Measurements from ENCODE around the gene YWHAE. TPM values are rescaled to one million over a fixed set of nuclear protein-coding genes. Genes with fewer than 3 reads are reported as not detected.

Gene YWHAE
- total RNA-seq, 4 donors from 2014 or later, result 505 to 758 (median 567) TPM

DNA sequence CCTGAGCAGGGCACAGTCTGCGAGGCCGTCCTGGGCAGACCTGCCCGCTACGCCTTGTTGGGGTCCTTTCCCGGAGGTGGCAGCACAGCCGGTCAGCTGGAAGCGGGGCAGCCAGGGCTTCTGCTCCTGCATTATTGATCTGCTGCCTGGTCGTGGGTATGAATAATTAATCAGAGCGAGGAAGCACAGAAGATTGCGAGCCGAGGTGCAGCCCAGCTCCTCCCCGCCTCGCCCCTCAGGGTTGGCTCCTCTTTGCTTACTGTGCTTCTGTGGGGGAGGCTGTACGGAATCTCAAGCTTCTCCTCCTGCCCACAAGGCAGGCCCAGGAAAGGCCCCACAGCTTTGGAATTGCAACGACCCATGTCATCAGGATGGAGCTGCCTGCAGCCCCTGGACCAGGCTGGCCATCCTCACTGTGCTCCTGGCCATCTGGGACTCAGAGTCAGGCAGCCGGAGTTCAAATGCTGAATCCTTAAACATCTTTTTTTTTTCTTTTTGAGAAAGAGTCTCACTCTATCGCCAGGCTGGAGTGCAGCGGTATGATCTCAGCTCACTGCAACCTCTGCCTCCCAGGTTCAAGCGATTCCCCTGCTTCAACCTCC, 95.0 kb downstream of the YWHAE start:
- TF ChIP-seq POLR2A (IDR thresholded peaks at IDR 0.05) (no peak), CTCF (IDR thresholded peaks at IDR 0.05) (no peak)
- H3K27me3 ChIP-seq, result peaks cover 0 to 75% (median 0%) of the 10 kb centered on the region in 4 donors
- H3K36me3 ChIP-seq, result no peaks in the 10 kb centered on the region
- no peak overlapping the region for H3K27ac ChIP-seq
- DNase-seq, result no peak
- intact Hi-C loops (cut with DNase I), result no loop called here
- H3K4me3 ChIP-seq, result no peak overlapping the region
- 79 to 93% methylated on average over 7 to 11 of the region's 19 CpGs for WGBS, 2 donors
- H3K9me3 ChIP-seq, result no peaks in the 10 kb centered on the region
- H3K4me1 ChIP-seq, result no peaks in the 10 kb centered on the region

DNA sequence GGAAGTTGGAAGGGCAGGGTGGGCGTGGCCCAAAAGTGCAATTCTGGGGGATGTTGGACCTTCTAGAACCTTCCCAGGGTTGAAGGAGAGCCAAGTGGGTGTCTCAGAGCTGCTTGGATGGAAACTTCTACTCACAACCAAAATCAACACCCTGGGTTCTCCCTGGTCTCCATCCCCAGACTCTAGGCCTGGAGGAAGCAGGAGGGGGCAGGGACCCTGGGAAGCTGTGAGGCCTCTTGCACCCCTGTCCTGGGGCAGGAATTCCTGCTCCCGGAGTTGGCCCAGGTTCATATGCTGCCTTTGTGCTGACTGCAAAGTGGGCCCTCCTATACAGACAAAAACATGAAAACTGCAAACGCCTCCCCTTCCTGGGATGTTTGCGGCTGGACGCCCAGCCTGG, 95.5 kb downstream of the YWHAE start:
- 62 to 67% methylated on average over 1 of the region's 5 CpGs for WGBS, 2 donors
- Histone ChIP-seq H3K27me3 (peaks cover 0 to 80% (median 0%) of the 10 kb centered on the region in 4 donors), H3K4me3 (no peak overlapping the region), H3K9me3 (no peaks in the 10 kb centered on the region), H3K4me1 (no peaks in the 10 kb centered on the region), H3K27ac (no peak overlapping the region), H3K36me3 (no peaks in the 10 kb centered on the region)
- intact Hi-C loops (cut with DNase I), result no loop called here
- DNase-seq, result no peak
- no peak for TF ChIP-seq POLR2A (IDR thresholded peaks at IDR 0.05)

DNA sequence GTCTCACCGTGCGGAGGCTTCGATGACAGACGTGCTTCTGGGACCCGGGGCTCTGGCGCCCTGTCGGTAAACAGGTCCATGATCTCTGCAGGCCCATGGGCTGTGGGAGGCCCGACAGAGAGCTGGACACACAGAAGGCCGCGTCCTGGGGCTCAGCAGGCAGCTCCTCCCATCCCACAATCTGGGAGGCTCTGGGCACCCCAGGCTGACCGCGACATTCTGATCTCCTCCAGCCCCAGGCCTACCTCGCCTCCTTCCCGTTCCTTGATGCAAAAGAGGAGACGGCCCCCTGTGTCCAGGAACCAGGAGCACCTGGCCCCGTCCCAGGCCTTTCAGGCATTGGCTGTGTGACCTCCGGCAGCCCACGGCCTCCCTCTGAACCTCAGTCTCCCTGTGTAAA, 97.3 kb downstream of the YWHAE start:
- intact Hi-C loops (cut with DNase I), result no loop called here
- peaks cover 0 to 97% (median 5%) of the 10 kb centered on the region in 4 donors for H3K27me3 ChIP-seq
- DNase-seq, result no peak
- no peak overlapping the region for H3K27ac ChIP-seq
- H3K4me1 ChIP-seq, result peaks cover 0 to 9% (median 5%) of the 10 kb centered on the region in 3 donors
- WGBS, 2 donors, result 86 to 92% methylated on average over 7 to 11 of the region's 18 CpGs
- H3K4me3 ChIP-seq, result no peak overlapping the region
- no peaks in the 10 kb centered on the region for H3K36me3 ChIP-seq
- H3K9me3 ChIP-seq, result no peaks in the 10 kb centered on the region
- TF ChIP-seq CTCF (IDR thresholded peaks at IDR 0.05), result no peak
- no peak for TF ChIP-seq POLR2A (IDR thresholded peaks at IDR 0.05)

DNA sequence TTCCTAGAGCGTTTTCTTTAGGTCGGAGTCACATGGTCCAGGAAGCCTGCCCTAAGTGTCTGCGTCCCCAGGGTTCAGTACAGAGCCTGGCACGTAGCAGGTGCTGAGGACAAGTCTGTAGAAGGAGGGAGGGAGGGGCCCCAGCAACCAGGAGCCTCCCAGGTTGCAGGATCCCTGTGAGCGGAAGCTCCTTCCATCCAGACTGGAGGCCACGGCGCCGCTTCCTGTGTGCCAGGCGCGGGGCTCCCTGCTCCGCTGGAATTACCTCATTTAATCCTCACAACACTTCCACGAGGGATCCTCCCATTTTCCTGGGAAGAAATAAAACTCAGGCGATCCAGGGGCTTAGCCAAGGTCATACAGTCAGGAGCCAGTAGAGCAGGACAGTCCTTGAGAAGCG, 98.5 kb downstream of the YWHAE start:
- Histone ChIP-seq H3K4me3 (no peak overlapping the region), H3K4me1 (peaks cover 0 to 9% (median 5%) of the 10 kb centered on the region in 3 donors), H3K36me3 (no peaks in the 10 kb centered on the region), H3K9me3 (no peaks in the 10 kb centered on the region), H3K27me3 (peaks cover 0 to 97% (median 5%) of the 10 kb centered on the region in 4 donors), H3K27ac (no peak overlapping the region)
- TF ChIP-seq CTCF (IDR thresholded peaks at IDR 0.05) (no peak), POLR2A (IDR thresholded peaks at IDR 0.05) (no peak)
- intact Hi-C loops (cut with DNase I), result no loop called here
- WGBS, 2 donors, result no CpG with 5 or more reads among the region's 14 CpGs
- no peak for DNase-seq

GRCh38 chr17:1300371-1300905, 99.6 kb downstream of the YWHAE start:
- H3K27ac ChIP-seq, result no peak overlapping the region
- H3K36me3 ChIP-seq, result no peaks in the 10 kb centered on the region
- TF ChIP-seq POLR2A (IDR thresholded peaks at IDR 0.05), result no peak
- no peak for DNase-seq
- H3K4me1 ChIP-seq, result peaks cover 0 to 9% (median 5%) of the 10 kb centered on the region in 3 donors
- intact Hi-C loops (cut with DNase I), result no loop called here
- H3K27me3 ChIP-seq, result peaks cover 0 to 88% (median 5%) of the 10 kb centered on the region in 4 donors
- 40 to 80% methylated on average over 1 to 9 of the region's 17 CpGs for WGBS, 2 donors
- H3K9me3 ChIP-seq, result no peaks in the 10 kb centered on the region
- no peak overlapping the region for H3K4me3 ChIP-seq

DNA sequence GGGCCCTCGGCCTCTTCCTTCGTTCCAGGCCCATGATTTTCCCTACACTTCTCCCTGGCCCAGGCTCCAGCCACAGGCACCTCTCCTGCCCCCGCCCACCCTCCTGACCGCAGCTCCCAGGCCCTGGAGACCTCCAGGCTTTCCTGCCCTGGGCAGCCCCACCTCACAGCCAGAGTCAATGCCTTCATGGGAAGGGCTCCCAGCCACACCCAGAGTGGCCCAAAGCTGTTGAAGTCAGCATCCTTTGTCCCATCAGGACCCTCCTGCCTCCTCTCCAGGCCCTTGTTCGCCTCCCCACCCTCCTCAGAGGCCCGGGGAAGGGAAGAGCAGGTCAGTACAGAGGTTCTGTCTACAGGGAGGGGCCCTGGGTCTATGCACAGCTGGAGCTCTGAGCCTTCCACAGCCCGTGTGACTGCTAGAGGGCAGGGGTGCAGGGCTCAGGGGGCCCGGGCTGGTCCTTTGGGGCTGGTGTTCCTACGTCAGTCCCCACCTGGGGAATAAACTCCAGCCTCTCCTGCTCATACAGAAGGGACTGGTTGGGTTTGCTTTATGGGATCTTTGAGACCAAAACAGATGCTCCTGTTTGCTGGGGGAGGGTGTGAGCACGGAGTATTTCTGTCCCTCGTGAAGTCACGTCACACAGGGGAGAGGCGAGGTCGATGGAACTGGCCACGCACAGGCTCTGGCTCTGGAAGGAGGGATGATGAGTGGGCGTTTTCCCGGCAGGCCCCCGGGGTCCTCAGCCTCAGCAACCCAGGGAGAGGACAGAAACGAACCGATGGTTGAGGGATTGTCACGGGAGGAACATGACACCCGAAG, 100.3 kb downstream of the YWHAE start:
- H3K27me3 ChIP-seq, result peaks cover 0 to 81% (median 5%) of the 10 kb centered on the region in 4 donors

More for the DNA sequence above, 100.3 kb downstream of the YWHAE start:
- WGBS, 2 donors, result 68 to 83% methylated on average over 10 to 17 of the region's 22 CpGs
- H3K4me3 ChIP-seq, result no peak overlapping the region
- H3K4me1 ChIP-seq, result peaks cover 0 to 9% (median 5%) of the 10 kb centered on the region in 3 donors
- no peak for TF ChIP-seq POLR2A (IDR thresholded peaks at IDR 0.05)
- TF ChIP-seq CTCF (IDR thresholded peaks at IDR 0.05), result no peak
- no peaks in the 10 kb centered on the region for H3K9me3 ChIP-seq
- DNase-seq, result no peak
- no peaks in the 10 kb centered on the region for H3K36me3 ChIP-seq
- intact Hi-C loops (cut with DNase I), result no loop called here
- no peak overlapping the region for H3K27ac ChIP-seq

Data from esophagus squamous epithelium (tissue), 5 donors.